CD8-positive, alpha-beta memory T cell (primary cell): ENCODE measurements around the gene KCNIP3. TPM values are rescaled to one million over a fixed set of nuclear protein-coding genes. Genes with fewer than 3 reads are reported as not detected.

Experiments used
- CTCF ChIA-PET: fragments of 350-600 bp; sonication (Branson Sonifier 250); formaldehyde crosslinking; loops from one replicate; lab custom pipeline; 2021; ENCODE audit warnings: antibody characterized with exemption; lab: Charles Lee
- POLR2A ChIA-PET: fragments of 350-600 bp; sonication (Branson Sonifier 250); formaldehyde crosslinking; loops from one replicate; lab custom pipeline; 2021; ENCODE audit warnings: antibody characterized with exemption; lab: Charles Lee
- DNase-seq, 5 donors: peaks; one replicate each; pipeline versions ENCODE4 v3.0.0 to v3.0.0-alpha.2; 2020 to 2022; ENCODE audit warnings: mixed read lengths in 1 of 5
- H3K27ac ChIP-seq: one replicate; pipeline ENCODE4 v1.7.0; 2013; ENCODE audit warnings: low read depth, mild to moderate bottlenecking, low read length, moderate library complexity
- H3K27me3 ChIP-seq: 2 replicates; pipeline ENCODE4 v1.7.0; 2013; ENCODE audit warnings: low read length, mild to moderate bottlenecking; ENCODE audit not compliant: insufficient read depth, poor library complexity, severe bottlenecking
- H3K36me3 ChIP-seq: 2 replicates; pipeline ENCODE4 v1.7.0; 2013; ENCODE audit warnings: mild to moderate bottlenecking, low read length, moderate library complexity; ENCODE audit not compliant: insufficient read depth
- H3K4me1 ChIP-seq: 2 replicates; pipeline ENCODE4 v1.7.0; 2013; ENCODE audit warnings: mild to moderate bottlenecking, low read length, moderate library complexity; ENCODE audit not compliant: insufficient read depth
- H3K4me3 ChIP-seq: 2 replicates; pipeline ENCODE4 v1.7.0; 2013; ENCODE audit warnings: mild to moderate bottlenecking, low read length
- H3K9me3 ChIP-seq: 2 replicates; pipeline ENCODE4 v1.7.0; 2013; ENCODE audit warnings: mild to moderate bottlenecking, low read length
- H3K27ac Mint-ChIP-seq, 8 donors: one replicate each; pipeline ENCODE4 v1.8.0; 2020 to 2021; ENCODE audit warnings: mixed read lengths in 8 of 8, mild to moderate bottlenecking in 6 of 8, inconsistent platforms in 3 of 8, moderate library complexity in 3 of 8
- H3K27me3 Mint-ChIP-seq, 2 donors: one replicate each; pipeline ENCODE4 v1.8.0; 2020 to 2021; ENCODE audit warnings: mixed read lengths in 2 of 2, mild to moderate bottlenecking in 1 of 2, moderate library complexity in 1 of 2
- H3K36me3 Mint-ChIP-seq, 3 donors: one replicate each; pipeline ENCODE4 v1.8.0; 2020 to 2021; ENCODE audit warnings: mixed read lengths in 3 of 3, inconsistent platforms in 1 of 3, mild to moderate bottlenecking in 1 of 3
- H3K4me1 Mint-ChIP-seq, 3 donors: one replicate each; pipeline ENCODE4 v1.8.0; 2020 to 2021; ENCODE audit warnings: mixed read lengths in 3 of 3, inconsistent platforms in 1 of 3, mild to moderate bottlenecking in 1 of 3
- H3K4me3 Mint-ChIP-seq, 7 donors: one replicate each; pipeline ENCODE4 v1.8.0; 2020 to 2021; ENCODE audit warnings: mixed read lengths in 7 of 7, mild to moderate bottlenecking in 6 of 7, moderate library complexity in 4 of 7, inconsistent platforms in 2 of 7
- H3K9me3 Mint-ChIP-seq, 5 donors: one replicate each; pipeline ENCODE4 v1.8.0; 2020 to 2022; ENCODE audit warnings: mixed read lengths in 5 of 5, mild to moderate bottlenecking in 3 of 5, moderate library complexity in 2 of 5, inconsistent platforms in 1 of 5
- polyA plus RNA-seq: library from polyadenylated mRNA; unstranded; fragments of 300-500 nt; fragmentation: Illumina TruSeq; gene quantifications from one replicate; pipeline ENCODE4 v1.2.3, GENCODE V29; 2021
- total RNA-seq, 2 experiments: library from RNA; stranded (reverse); gene quantifications; one replicate each; pipeline ENCODE4 v1.2.3, GENCODE V29; 2021

KCNIP3 gene
- total and polyA plus RNA-seq, 3 experiments from 2014 or later = not detected

GRCh38 chr2:95301876-95302641 is 4.9 kb downstream of the KCNIP3 start:
- ChIA-PET CTCF (no interaction called here), POLR2A (no interaction called here)
- H3K4me3 ChIP-seq = no peak overlapping the region
- Mint-ChIP-seq H3K9me3 (no peaks in the 10 kb centered on the region), H3K36me3 (no peaks in the 10 kb centered on the region), H3K4me1 (no peaks in the 10 kb centered on the region), H3K4me3 (no peak overlapping the region), H3K27ac (no peak overlapping the region), H3K27me3 (peaks cover 2 to 4% of the 10 kb centered on the region in 2 donors)
- no peaks in the 10 kb centered on the region for H3K9me3 ChIP-seq
- H3K4me1 ChIP-seq = no peaks in the 10 kb centered on the region
- no peak overlapping the region for H3K27ac ChIP-seq
- H3K27me3 ChIP-seq = no peaks in the 10 kb centered on the region
- DNase-seq = no peak
- no peaks in the 10 kb centered on the region for H3K36me3 ChIP-seq

- H3K27me3 Mint-ChIP-seq = peaks cover 0 to under 1% of the 10 kb centered on the region in 2 donors
- H3K9me3 Mint-ChIP-seq = no peaks in the 10 kb centered on the region
- no peak overlapping the region for H3K4me3 Mint-ChIP-seq
Observed at GRCh38 chr2:95303191-95303919, 6.2 kb downstream of the KCNIP3 start.

DNA sequence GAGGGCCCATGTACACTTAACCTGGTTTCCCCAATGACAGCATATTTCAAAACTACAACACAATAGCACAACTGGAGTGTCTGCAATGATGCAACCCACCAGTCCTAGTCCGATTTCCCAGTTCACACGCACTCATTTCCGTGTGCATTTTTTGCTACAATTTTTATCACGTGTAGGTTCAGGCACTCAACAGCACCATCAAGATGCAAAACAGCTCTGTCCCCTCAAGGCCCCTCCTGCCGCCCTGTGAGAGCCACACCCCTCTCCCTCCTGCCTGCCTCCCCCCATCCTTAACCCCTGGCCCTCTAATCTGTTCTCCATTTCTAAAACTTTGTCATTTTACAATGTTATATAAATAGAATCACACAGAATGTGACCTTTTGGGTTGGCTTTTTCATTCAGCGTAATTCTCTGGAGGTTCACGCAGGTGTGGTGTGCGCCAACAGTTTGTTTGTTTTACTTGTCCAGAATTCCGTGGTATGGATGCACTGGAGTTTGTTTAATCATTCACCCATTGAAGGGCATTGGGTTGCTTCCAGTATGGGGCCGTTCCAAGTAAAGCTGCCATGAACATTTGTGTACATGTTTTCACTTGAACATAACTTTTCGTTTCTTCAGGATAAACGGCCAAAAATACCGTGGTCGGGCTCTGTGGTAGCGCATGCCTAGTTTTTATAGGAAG is 8.4 kb downstream of the KCNIP3 start:
- POLR2A ChIA-PET = no interaction called here

More at GRCh38 chr2:95303191-95303919, 6.2 kb downstream of the KCNIP3 start:
- Histone ChIP-seq H3K27ac (no peak overlapping the region), H3K4me1 (no peaks in the 10 kb centered on the region), H3K9me3 (no peaks in the 10 kb centered on the region), H3K4me3 (no peak overlapping the region), H3K27me3 (no peaks in the 10 kb centered on the region), H3K36me3 (no peaks in the 10 kb centered on the region)
- no peak overlapping the region for H3K27ac Mint-ChIP-seq
- POLR2A ChIA-PET = no interaction called here
- DNase-seq = no peak
- no peaks in the 10 kb centered on the region for H3K36me3 Mint-ChIP-seq
- no peaks in the 10 kb centered on the region for H3K4me1 Mint-ChIP-seq
- CTCF ChIA-PET = no interaction called here

DNA sequence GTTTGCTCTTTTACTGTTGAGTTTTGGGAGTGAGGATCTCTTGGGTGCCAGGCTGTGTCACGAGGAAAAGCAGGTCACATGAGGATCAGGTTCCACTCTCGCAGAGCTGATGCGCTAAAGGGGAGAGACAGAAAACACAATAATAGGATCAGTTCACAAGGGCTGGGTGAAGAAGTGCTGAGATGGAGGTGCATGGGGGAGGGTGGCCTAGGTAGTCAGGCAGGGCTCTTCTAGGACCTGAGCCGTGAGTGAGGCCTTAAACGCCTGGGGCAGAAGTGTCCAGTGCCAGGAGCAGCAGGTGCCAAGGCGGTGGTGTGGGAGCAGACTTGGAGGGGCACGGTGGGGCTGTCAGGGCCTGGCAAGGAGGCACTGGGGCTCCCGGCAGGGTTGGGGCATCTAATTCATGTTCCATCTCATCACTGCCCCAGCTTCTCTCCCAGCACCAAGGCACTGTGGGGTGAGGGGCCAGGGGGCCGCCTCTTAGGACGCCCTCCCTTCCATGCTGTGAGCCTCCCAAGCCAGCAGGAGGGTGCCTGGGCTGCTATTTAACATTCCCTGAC is 9.3 kb downstream of the KCNIP3 start:
- H3K4me3 ChIP-seq = no peak overlapping the region
- ChIA-PET POLR2A (no interaction called here), CTCF (no interaction called here)
- H3K4me3 Mint-ChIP-seq = no peak overlapping the region
- no peaks in the 10 kb centered on the region for H3K36me3 Mint-ChIP-seq
- H3K27me3 ChIP-seq = no peaks in the 10 kb centered on the region
- DNase-seq = no peak
- H3K9me3 ChIP-seq = no peaks in the 10 kb centered on the region
- no peaks in the 10 kb centered on the region for H3K4me1 Mint-ChIP-seq
- H3K9me3 Mint-ChIP-seq = no peaks in the 10 kb centered on the region
- no peaks in the 10 kb centered on the region for H3K4me1 ChIP-seq
- no peaks in the 10 kb centered on the region for H3K27me3 Mint-ChIP-seq
- H3K27ac ChIP-seq = no peak overlapping the region
- H3K27ac Mint-ChIP-seq = no peak overlapping the region
- H3K36me3 ChIP-seq = no peaks in the 10 kb centered on the region

More for the DNA sequence above, 8.4 kb downstream of the KCNIP3 start:
- H3K4me3 Mint-ChIP-seq = no peak overlapping the region
- no peaks in the 10 kb centered on the region for H3K36me3 Mint-ChIP-seq
- H3K36me3 ChIP-seq = no peaks in the 10 kb centered on the region
- H3K27me3 ChIP-seq = no peaks in the 10 kb centered on the region
- H3K27me3 Mint-ChIP-seq = no peaks in the 10 kb centered on the region
- no peaks in the 10 kb centered on the region for H3K9me3 ChIP-seq
- no peak overlapping the region for H3K27ac Mint-ChIP-seq
- no peak overlapping the region for H3K27ac ChIP-seq
- no peak for DNase-seq
- H3K4me1 ChIP-seq = no peaks in the 10 kb centered on the region
- no peak overlapping the region for H3K4me3 ChIP-seq
- H3K4me1 Mint-ChIP-seq = no peaks in the 10 kb centered on the region
- CTCF ChIA-PET = no interaction called here
- no peaks in the 10 kb centered on the region for H3K9me3 Mint-ChIP-seq

GRCh38 chr2:95307036-95307435 is 9.9 kb downstream of the KCNIP3 start:
- CTCF ChIA-PET = interaction anchor here (0.6 kb wide), 1 partner anchor 145 kb away, joined by 3 read pairs; no protein-coding TSS in a partner anchor
- DNase-seq = no peak
- Histone ChIP-seq H3K36me3 (no peaks in the 10 kb centered on the region), H3K4me1 (no peaks in the 10 kb centered on the region), H3K4me3 (no peak overlapping the region), H3K9me3 (no peaks in the 10 kb centered on the region), H3K27me3 (no peaks in the 10 kb centered on the region), H3K27ac (no peak overlapping the region)
- Mint-ChIP-seq H3K4me3 (no peak overlapping the region), H3K36me3 (no peaks in the 10 kb centered on the region), H3K9me3 (no peaks in the 10 kb centered on the region), H3K4me1 (no peaks in the 10 kb centered on the region), H3K27ac (no peak overlapping the region), H3K27me3 (no peaks in the 10 kb centered on the region)
- POLR2A ChIA-PET = no interaction called here

DNA sequence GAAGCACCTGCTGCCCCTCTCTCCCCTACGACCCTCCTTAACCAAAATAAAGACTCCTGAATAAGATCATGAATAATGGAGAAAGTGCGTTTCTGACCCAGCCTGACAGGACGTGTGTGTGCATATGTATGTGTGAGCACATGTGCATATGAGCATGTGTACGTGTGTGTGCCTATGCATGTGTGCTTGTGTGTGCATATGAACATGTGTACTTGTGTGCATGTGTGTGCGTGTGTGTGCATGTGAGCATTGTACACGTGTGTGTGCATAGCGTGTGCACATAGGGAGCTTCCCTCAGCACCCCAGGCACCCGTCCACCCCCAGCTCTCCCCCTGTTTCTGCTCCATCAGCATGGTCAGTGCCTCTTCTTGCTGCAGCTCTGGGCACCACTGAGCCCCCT is 10.7 kb downstream of the KCNIP3 start:
- Histone ChIP-seq H3K27me3 (no peaks in the 10 kb centered on the region), H3K4me1 (no peaks in the 10 kb centered on the region), H3K9me3 (no peaks in the 10 kb centered on the region), H3K36me3 (no peaks in the 10 kb centered on the region), H3K4me3 (no peak overlapping the region), H3K27ac (no peak overlapping the region)
- no peak for DNase-seq
- Mint-ChIP-seq H3K36me3 (no peaks in the 10 kb centered on the region), H3K27ac (no peak overlapping the region), H3K9me3 (no peaks in the 10 kb centered on the region), H3K4me3 (no peak overlapping the region), H3K4me1 (no peaks in the 10 kb centered on the region), H3K27me3 (no peaks in the 10 kb centered on the region)
- ChIA-PET POLR2A (no interaction called here), CTCF (no interaction called here)

GRCh38 chr2:95308426-95308990 is 11.4 kb downstream of the KCNIP3 start:
- H3K9me3 ChIP-seq = no peaks in the 10 kb centered on the region
- no peaks in the 10 kb centered on the region for H3K27me3 ChIP-seq
- no peak overlapping the region for H3K27ac ChIP-seq
- POLR2A ChIA-PET = no interaction called here
- no peak for DNase-seq
- no peaks in the 10 kb centered on the region for H3K27me3 Mint-ChIP-seq
- no peak overlapping the region for H3K4me3 Mint-ChIP-seq
- H3K9me3 Mint-ChIP-seq = no peaks in the 10 kb centered on the region
- no peaks in the 10 kb centered on the region for H3K4me1 Mint-ChIP-seq
- no peaks in the 10 kb centered on the region for H3K36me3 ChIP-seq
- H3K4me3 ChIP-seq = no peak overlapping the region
- no peaks in the 10 kb centered on the region for H3K36me3 Mint-ChIP-seq
- no peaks in the 10 kb centered on the region for H3K4me1 ChIP-seq
- no peak overlapping the region for H3K27ac Mint-ChIP-seq
- CTCF ChIA-PET = no interaction called here
